K562 (cell line): ENCODE data around the gene USH2A. TPM values are rescaled to one million over a fixed set of nuclear protein-coding genes. Genes with fewer than 3 reads are reported as not detected.

ENCODE experiments used
- ATAC-seq: fragments of 200-7000 bp; cut with Tn5 transposase; 3 replicates; pipeline ENCODE4 v1.9.1; 2020; ENCODE audit warnings: moderate library complexity
- BruUV-seq: library from RNA; stranded (reverse); fragments of 400-500 nt; replicated peaks from 2 replicates; lab custom pipeline; 2021; lab: Mats Ljungman, UMichigan
- CTCF ChIA-PET: fragments of 300-600 bp; formaldehyde crosslinking; extraction: SDS; loops from one replicate; lab custom pipeline; 2021; ENCODE audit warnings: low intra/inter-chr PET ratio; lab: Yijun Ruan, JAX
- POLR2A ChIA-PET: fragments of 300-600, 350-650 bp; sonication (Branson Sonifier 250); formaldehyde crosslinking; extraction: SDS; loops from one replicate; lab custom pipeline; 2021; ENCODE audit warnings: antibody characterized with exemption, inconsistent platforms; lab: Yijun Ruan, JAX
- DNase-seq, 4 experiments: peaks; one replicate each; pipeline versions ENCODE4 v3.0.0 to v3.0.0-alpha.2; 2011 to 2018; ENCODE audit warnings: low spot score in 3 of 4, mixed read lengths in 3 of 4; ENCODE audit errors: extremely low read depth in 1 of 4
- FAIRE-seq: peaks from 2 replicates; lab custom pipeline; 2011; peaks lifted over from hg19 to GRCh38; lab: Jason Lieb, UNC
- H2AFZ ChIP-seq: 2 replicates; pipeline ENCODE4 v1.6.0; 2011; ENCODE audit warnings: low read depth, low read length, control low read depth, inconsistent platforms
- H3K27ac ChIP-seq: fragments of 200-600 bp; 3 replicates; pipeline ENCODE4 v1.8.0; 2011; ENCODE audit warnings: low read depth, mild to moderate bottlenecking, control low read depth, inconsistent platforms, low read length, moderate library complexity, mixed read lengths; ENCODE audit errors: extremely low read depth
- H3K27me3 ChIP-seq, 2 experiments: fragments of 300-600 bp in 1 of 2; 2 replicates in 1 of 2; 3 replicates in 1 of 2; pipeline versions ENCODE4 v1.6.0 to v1.8.0; 2011; ENCODE audit warnings: inconsistent platforms in 2 of 2, low read length in 2 of 2, mild to moderate bottlenecking in 1 of 2, mixed read lengths in 1 of 2, moderate library complexity in 1 of 2; ENCODE audit not compliant: control insufficient read depth in 2 of 2, insufficient read depth in 2 of 2
- H3K36me3 ChIP-seq: fragments of 300-600 bp; 3 replicates; pipeline ENCODE4 v1.8.0; 2011; ENCODE audit warnings: mild to moderate bottlenecking, low read length, inconsistent platforms; ENCODE audit not compliant: control insufficient read depth, insufficient read depth
- H3K4me1 ChIP-seq, 2 experiments: fragments of 200-600 bp in 1 of 2; replicated peaks in 1 of 2; 2 replicates in 1 of 2; 3 replicates in 1 of 2; pipeline versions ENCODE4 v1.5.1 to v1.8.0; 2011; ENCODE audit warnings: inconsistent platforms in 2 of 2, low read length in 2 of 2, mild to moderate bottlenecking in 1 of 2, mixed read lengths in 1 of 2, moderate library complexity in 1 of 2; ENCODE audit not compliant: control insufficient read depth in 2 of 2, insufficient read depth in 2 of 2
- H3K4me2 ChIP-seq: 2 replicates; pipeline ENCODE4 v1.6.1; 2011; ENCODE audit warnings: low read length, control low read depth, inconsistent platforms, mixed read lengths; ENCODE audit not compliant: insufficient read depth
- H3K4me3 ChIP-seq: fragments of 200-600 bp; sonication (generic), shearing (Covaris generic); 2 replicates; pipeline ENCODE4 v1.5.1; 2016; ENCODE audit warnings: control low read depth, inconsistent platforms
- H3K79me2 ChIP-seq: fragments of 200-600 bp; 3 replicates; pipeline ENCODE4 v1.8.0; 2011; ENCODE audit warnings: low read length, inconsistent platforms; ENCODE audit not compliant: control insufficient read depth, insufficient read depth
- H3K9ac ChIP-seq, 2 experiments: 2 replicates each; pipeline versions ENCODE4 v1.6.0 to v1.6.1; 2011; ENCODE audit warnings: low read depth in 2 of 2, low read length in 2 of 2, control low read depth in 1 of 2, inconsistent platforms in 1 of 2, mild to moderate bottlenecking in 1 of 2, mixed read lengths in 1 of 2; ENCODE audit not compliant: insufficient read depth in 1 of 2
- H3K9me1 ChIP-seq: one replicate; pipeline ENCODE4 v1.6.0; 2011; ENCODE audit warnings: inconsistent platforms, mild to moderate bottlenecking, low read length, moderate library complexity; ENCODE audit not compliant: control insufficient read depth, insufficient read depth
- H3K9me3 ChIP-seq: replicated peaks from 2 replicates; pipeline ENCODE4 v1.5.1; 2011; ENCODE audit warnings: low read depth, low read length, inconsistent platforms; ENCODE audit not compliant: control insufficient read depth, insufficient read depth
- H4K20me1 ChIP-seq: replicated peaks from 2 replicates; pipeline ENCODE4 v1.6.1; 2011; ENCODE audit warnings: low read length, inconsistent platforms, mixed read lengths; ENCODE audit not compliant: control insufficient read depth, insufficient read depth
- MAFF ChIP-seq: IDR thresholded peaks from 2 replicates; pipeline ENCODE4 v1.6.1; 2012; ENCODE audit warnings: low read length, improper control_type of control experiment
- MAFG ChIP-seq: fragments of 450-650 bp; conservative IDR thresholded peaks from 2 replicates; pipeline ENCODE4 v1.6.1; 2016; ENCODE audit warnings: missing genetic modification characterization, missing compliant biosample characterization
- MAFK ChIP-seq: IDR thresholded peaks from 2 replicates; pipeline ENCODE4 v1.6.1; 2011; ENCODE audit warnings: low read length, improper control_type of control experiment
- ZNF316 ChIP-seq: fragments of 450-650 bp; IDR thresholded peaks from 2 replicates; pipeline ENCODE4 v1.6.1; 2016
- WGBS: fragments of 100-300 bp; shearing (Covaris generic); methylation state at CpG from one replicate; pipeline ENCODE4 v1.1.6; 2016; ENCODE audit warnings: low coverage, mixed read lengths; ENCODE audit not compliant: insufficient coverage; ENCODE audit errors: missing lambda C conversion rate; 5-methylcytosine and 5-hydroxymethylcytosine counted together
- in situ Hi-C: fragments of 300-500 bp; cut with MboI; formaldehyde crosslinking; loops from 4 replicates; pipeline ENCODE4 v1.15.0; 2018; ENCODE audit warnings: inconsistent platforms, mixed read lengths
- intact Hi-C: fragments of 100-400 bp; cut with micrococcal nuclease; formaldehyde crosslinking; loops from 2 replicates; pipeline ENCODE4 v1.14.2; 2022
- polyA plus RNA-seq, 8 experiments: library from polyadenylated mRNA; depleted of rRNA in 4 of 8; stranded (reverse) in 5 of 8; unstranded in 3 of 8; fragments of >200 nt; fragmentation: Nextera tagmentation in 2 of 8; fragmentation: Illumina TruSeq in 1 of 8; extraction: Ambion mirVana in 2 of 8; extraction: Trizol in 1 of 8; gene quantifications; 2 replicates each; pipeline versions ENCODE4 v1.2.1 to v1.2.3, GENCODE V29; 2011 to 2014; ENCODE audit warnings: inconsistent platforms in 1 of 8, missing spikeins in 1 of 8
- total RNA-seq, 7 experiments: library from RNA; depleted of rRNA in 6 of 7; stranded (reverse); fragments of >200 nt in 6 of 7; fragmentation: Illumina TruSeq in 2 of 7; extraction: Trizol in 2 of 7; gene quantifications; 2 replicates each; pipeline versions ENCODE4 v1.2.1 to v1.2.3, GENCODE V29; 2011 to 2021; ENCODE audit warnings: low replicate concordance in 1 of 7
- TF ChIP-seq, protein P1 (sequence below): fragments of 450-650 bp; IDR thresholded peaks from 2 replicates; pipeline ENCODE4 v1.6.1; 2014; ENCODE audit warnings: low read depth, mild to moderate bottlenecking, moderate library complexity, borderline replicate concordance
- TF ChIP-seq, protein P2 (sequence below): sonication (generic); formaldehyde crosslinking; IDR thresholded peaks from 2 replicates; pipeline ENCODE4 v1.8.0; 2022; ENCODE audit warnings: mild to moderate bottlenecking, missing genetic modification reagents
- TF ChIP-seq, protein P3 (sequence below): fragments of 250-450 bp; sonication (Bioruptor Pico); IDR thresholded peaks from 2 replicates; pipeline ENCODE4 v1.8.0; 2021; ENCODE audit warnings: moderate library complexity, mild to moderate bottlenecking, inconsistent platforms

Gene USH2A
- total and polyA plus RNA-seq, 9 of the 15 experiments (the other 6 are each of a cell fraction or from before 2014, with no cell fraction given): under 0.01 TPM; not detected in 7

DNA sequence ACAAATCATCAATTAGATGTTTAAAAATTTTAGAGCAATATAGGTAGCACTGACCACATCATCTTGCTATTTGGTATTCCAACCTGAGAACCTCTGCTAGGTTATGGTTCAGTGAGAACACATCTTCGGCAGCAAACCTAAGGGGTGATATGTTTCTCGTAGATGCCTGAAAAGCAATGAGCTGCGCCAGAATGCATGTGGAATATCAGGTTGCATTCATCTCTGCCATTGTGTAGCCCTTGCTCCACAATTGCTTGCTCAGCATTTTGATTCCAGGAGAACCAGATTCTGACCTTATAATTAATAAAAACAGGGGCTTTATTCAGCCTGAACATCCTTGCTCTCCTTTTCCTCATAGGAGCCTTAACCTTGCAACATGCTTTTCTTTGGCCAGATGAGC is 408.1 kb downstream of the USH2A start:
- Histone ChIP-seq H3K4me3 (no peak overlapping the region), H3K9ac (no peak overlapping the region), H3K27ac (no peak overlapping the region), H4K20me1 (no peaks in the 10 kb centered on the region), H3K79me2 (no peaks in the 10 kb centered on the region), H3K4me2 (no peak overlapping the region), H3K36me3 (no peaks in the 10 kb centered on the region), H3K27me3 (no peaks in the 10 kb centered on the region), H3K9me3 (no peaks in the 10 kb centered on the region), H3K4me1 (no peaks in the 10 kb centered on the region), H2AFZ (no peak overlapping the region), H3K9me1 (no peaks in the 10 kb centered on the region)
- intact Hi-C loops (no loop called here), in situ Hi-C loops (no loop called here)
- DNase-seq (no peak), FAIRE-seq (no peak), ATAC-seq (no peak)
- WGBS: 2% methylated on average over 3 of the region's 3 CpGs
- ChIA-PET CTCF (no interaction called here), POLR2A (no interaction called here)
- TF ChIP-seq MAFG (tag) (peak; percentile 62), MAFF (peak; percentile 57), MAFK (peak; percentile 67), ZNF316 (peak; percentile 31; the same call in 1 of the 2 replicates)
- TF ChIP-seq, protein P1, sequence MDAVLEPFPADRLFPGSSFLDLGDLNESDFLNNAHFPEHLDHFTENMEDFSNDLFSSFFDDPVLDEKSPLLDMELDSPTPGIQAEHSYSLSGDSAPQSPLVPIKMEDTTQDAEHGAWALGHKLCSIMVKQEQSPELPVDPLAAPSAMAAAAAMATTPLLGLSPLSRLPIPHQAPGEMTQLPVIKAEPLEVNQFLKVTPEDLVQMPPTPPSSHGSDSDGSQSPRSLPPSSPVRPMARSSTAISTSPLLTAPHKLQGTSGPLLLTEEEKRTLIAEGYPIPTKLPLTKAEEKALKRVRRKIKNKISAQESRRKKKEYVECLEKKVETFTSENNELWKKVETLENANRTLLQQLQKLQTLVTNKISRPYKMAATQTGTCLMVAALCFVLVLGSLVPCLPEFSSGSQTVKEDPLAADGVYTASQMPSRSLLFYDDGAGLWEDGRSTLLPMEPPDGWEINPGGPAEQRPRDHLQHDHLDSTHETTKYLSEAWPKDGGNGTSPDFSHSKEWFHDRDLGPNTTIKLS: no peak
- TF ChIP-seq, protein P2, sequence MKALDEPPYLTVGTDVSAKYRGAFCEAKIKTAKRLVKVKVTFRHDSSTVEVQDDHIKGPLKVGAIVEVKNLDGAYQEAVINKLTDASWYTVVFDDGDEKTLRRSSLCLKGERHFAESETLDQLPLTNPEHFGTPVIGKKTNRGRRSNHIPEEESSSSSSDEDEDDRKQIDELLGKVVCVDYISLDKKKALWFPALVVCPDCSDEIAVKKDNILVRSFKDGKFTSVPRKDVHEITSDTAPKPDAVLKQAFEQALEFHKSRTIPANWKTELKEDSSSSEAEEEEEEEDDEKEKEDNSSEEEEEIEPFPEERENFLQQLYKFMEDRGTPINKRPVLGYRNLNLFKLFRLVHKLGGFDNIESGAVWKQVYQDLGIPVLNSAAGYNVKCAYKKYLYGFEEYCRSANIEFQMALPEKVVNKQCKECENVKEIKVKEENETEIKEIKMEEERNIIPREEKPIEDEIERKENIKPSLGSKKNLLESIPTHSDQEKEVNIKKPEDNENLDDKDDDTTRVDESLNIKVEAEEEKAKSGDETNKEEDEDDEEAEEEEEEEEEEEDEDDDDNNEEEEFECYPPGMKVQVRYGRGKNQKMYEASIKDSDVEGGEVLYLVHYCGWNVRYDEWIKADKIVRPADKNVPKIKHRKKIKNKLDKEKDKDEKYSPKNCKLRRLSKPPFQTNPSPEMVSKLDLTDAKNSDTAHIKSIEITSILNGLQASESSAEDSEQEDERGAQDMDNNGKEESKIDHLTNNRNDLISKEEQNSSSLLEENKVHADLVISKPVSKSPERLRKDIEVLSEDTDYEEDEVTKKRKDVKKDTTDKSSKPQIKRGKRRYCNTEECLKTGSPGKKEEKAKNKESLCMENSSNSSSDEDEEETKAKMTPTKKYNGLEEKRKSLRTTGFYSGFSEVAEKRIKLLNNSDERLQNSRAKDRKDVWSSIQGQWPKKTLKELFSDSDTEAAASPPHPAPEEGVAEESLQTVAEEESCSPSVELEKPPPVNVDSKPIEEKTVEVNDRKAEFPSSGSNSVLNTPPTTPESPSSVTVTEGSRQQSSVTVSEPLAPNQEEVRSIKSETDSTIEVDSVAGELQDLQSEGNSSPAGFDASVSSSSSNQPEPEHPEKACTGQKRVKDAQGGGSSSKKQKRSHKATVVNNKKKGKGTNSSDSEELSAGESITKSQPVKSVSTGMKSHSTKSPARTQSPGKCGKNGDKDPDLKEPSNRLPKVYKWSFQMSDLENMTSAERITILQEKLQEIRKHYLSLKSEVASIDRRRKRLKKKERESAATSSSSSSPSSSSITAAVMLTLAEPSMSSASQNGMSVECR (CRISPR knock-in tag): no peak
- TF ChIP-seq, protein P3, sequence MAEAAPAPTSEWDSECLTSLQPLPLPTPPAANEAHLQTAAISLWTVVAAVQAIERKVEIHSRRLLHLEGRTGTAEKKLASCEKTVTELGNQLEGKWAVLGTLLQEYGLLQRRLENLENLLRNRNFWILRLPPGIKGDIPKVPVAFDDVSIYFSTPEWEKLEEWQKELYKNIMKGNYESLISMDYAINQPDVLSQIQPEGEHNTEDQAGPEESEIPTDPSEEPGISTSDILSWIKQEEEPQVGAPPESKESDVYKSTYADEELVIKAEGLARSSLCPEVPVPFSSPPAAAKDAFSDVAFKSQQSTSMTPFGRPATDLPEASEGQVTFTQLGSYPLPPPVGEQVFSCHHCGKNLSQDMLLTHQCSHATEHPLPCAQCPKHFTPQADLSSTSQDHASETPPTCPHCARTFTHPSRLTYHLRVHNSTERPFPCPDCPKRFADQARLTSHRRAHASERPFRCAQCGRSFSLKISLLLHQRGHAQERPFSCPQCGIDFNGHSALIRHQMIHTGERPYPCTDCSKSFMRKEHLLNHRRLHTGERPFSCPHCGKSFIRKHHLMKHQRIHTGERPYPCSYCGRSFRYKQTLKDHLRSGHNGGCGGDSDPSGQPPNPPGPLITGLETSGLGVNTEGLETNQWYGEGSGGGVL (CRISPR knock-in tag): no peak
- no TSS peak for BruUV-seq
